RWPE2 (cell line): ENCODE measurements around the gene TMEM120A.
"Not testable (repeated sequence)": the region's sequence is repeated elsewhere in the genome, so short reads cannot be mapped to it uniquely, and the experiment has no call there.

Experiments
- ATAC-seq: fragments of 200-7000 bp; cut with Tn5 transposase; 3 replicates; pipeline ENCODE4 v1.9.1; 2021; ENCODE audit warnings: low read depth
- DNase-seq: peaks from one replicate; pipeline ENCODE4 v3.0.0-alpha.2; 2020; ENCODE audit warnings: low spot score
- H3K27ac ChIP-seq: fragments of 450-650 bp; 2 replicates; pipeline ENCODE4 v1.5.1; 2017; ENCODE audit warnings: mild to moderate bottlenecking; ENCODE audit not compliant: poor library complexity, severe bottlenecking
- H3K27me3 ChIP-seq: fragments of 250-450 bp; sonication (Bioruptor Pico); 2 replicates; pipeline ENCODE4 v1.5.1; 2021; ENCODE audit warnings: mild to moderate bottlenecking, moderate library complexity; ENCODE audit not compliant: insufficient read depth, poor library complexity, severe bottlenecking
- H3K36me3 ChIP-seq: fragments of 250-450 bp; sonication (Bioruptor Pico); 2 replicates; pipeline ENCODE4 v1.5.1; 2020; ENCODE audit warnings: low read depth, mild to moderate bottlenecking, moderate library complexity
- H3K4me1 ChIP-seq: fragments of 250-450 bp; sonication (Bioruptor Pico); 2 replicates; pipeline ENCODE4 v1.5.1; 2021; ENCODE audit warnings: mild to moderate bottlenecking, moderate library complexity; ENCODE audit not compliant: insufficient read depth, poor library complexity, severe bottlenecking
- H3K4me3 ChIP-seq: fragments of 250-450 bp; sonication (Bioruptor Pico); 2 replicates; pipeline ENCODE4 v1.5.1; 2021; ENCODE audit warnings: mild to moderate bottlenecking, moderate library complexity; ENCODE audit not compliant: severe bottlenecking
- H3K9me3 ChIP-seq: fragments of 250-450 bp; sonication (Bioruptor Pico); 2 replicates; pipeline ENCODE4 v1.5.1; 2021; ENCODE audit warnings: mild to moderate bottlenecking, moderate library complexity; ENCODE audit not compliant: severe bottlenecking
- TF ChIP-seq, protein P1 (sequence below): fragments of 450-650 bp; IDR thresholded peaks from one replicate; pipeline ENCODE4 v1.5.1; 2017; ENCODE audit warnings: mild to moderate bottlenecking, moderate library complexity; ENCODE audit not compliant: poor library complexity, severe bottlenecking

The TMEM120A gene

DNA sequence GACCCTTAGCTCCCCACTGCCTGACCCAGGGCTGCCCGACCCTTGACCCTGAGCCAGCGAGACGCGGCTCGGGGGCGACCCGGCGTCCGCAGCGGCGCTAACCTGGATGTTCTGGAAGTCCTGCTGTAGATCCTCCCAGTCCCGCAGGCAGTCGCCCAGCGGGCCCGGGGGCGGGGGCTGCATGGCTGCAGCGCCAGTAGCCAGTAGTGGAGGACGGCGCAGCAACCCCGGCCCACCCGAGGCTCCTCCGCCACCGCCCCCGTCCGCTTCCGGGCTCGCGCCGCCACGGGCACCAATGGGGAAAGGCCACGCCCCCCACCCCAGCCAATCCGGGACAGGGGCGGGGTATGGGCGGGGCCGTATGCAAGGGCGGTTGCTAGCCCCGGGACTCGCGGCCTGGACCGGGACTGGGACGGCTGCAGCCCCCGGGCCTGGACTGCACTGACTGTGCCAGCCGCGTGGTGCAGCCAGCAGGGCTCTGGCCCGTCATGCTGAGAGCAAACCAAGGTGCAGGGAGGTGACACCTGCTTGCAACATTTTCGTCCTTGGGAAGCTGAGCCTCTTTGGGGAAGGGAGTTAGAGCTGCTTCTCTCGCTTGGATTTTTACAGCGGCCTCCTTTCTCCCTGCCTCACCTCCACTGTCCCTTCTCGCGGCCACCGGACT lies at the start of gene TMEM120A:
Gene TMEM120A (minus strand): TSS at position 208 of the 664 bp plus-strand sequence. CDS start 25 bp downstream, at position 183.
- Histone ChIP-seq H3K27ac (peak within 1 kb of the TSS; percentile 20), H3K9me3 (no peaks in the 10 kb centered on the region), H3K4me1 (no peaks in the 10 kb centered on the region), H3K4me3 (peak within 1 kb of the TSS; percentile 65), H3K36me3 (peaks cover 10% of the 10 kb centered on the region; the same call in 1 of the 2 replicates), H3K27me3 (no peaks in the 10 kb centered on the region)
- DNase-seq (peak; percentile 95), ATAC-seq (peak; percentile 93)
- TF ChIP-seq, protein P1, sequence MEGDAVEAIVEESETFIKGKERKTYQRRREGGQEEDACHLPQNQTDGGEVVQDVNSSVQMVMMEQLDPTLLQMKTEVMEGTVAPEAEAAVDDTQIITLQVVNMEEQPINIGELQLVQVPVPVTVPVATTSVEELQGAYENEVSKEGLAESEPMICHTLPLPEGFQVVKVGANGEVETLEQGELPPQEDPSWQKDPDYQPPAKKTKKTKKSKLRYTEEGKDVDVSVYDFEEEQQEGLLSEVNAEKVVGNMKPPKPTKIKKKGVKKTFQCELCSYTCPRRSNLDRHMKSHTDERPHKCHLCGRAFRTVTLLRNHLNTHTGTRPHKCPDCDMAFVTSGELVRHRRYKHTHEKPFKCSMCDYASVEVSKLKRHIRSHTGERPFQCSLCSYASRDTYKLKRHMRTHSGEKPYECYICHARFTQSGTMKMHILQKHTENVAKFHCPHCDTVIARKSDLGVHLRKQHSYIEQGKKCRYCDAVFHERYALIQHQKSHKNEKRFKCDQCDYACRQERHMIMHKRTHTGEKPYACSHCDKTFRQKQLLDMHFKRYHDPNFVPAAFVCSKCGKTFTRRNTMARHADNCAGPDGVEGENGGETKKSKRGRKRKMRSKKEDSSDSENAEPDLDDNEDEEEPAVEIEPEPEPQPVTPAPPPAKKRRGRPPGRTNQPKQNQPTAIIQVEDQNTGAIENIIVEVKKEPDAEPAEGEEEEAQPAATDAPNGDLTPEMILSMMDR = peak; percentile 11

DNA sequence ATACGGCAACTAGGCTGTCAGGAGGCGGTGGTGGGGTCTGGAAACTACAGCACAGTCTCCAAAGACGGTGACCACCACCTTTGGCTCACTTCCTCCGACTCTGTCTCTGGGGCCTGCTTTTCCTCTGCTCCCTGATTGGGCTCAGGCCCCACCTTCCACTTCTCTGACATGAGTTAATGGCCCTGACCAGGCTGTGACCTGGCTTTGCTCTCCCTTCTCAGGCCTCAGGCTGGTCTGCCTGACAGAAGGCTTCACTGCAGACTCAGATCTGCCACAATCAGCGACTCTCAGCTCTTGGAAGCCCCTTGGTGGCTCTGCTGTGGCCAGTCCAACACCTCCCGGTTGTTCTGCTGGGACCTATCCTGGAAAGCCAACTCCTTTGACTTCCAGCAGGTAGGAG lies 45.7 kb upstream of the TMEM120A start:
- no peak overlapping the region for H3K27ac ChIP-seq
- H3K4me3 ChIP-seq = no peak overlapping the region
- H3K36me3 ChIP-seq = no peaks in the 10 kb centered on the region
- no peak for ATAC-seq
- no peaks in the 10 kb centered on the region for H3K27me3 ChIP-seq
- H3K4me1 ChIP-seq = no peaks in the 10 kb centered on the region
- DNase-seq = no peak
- TF ChIP-seq, protein P1 = no peak
- no peaks in the 10 kb centered on the region for H3K9me3 ChIP-seq

DNA sequence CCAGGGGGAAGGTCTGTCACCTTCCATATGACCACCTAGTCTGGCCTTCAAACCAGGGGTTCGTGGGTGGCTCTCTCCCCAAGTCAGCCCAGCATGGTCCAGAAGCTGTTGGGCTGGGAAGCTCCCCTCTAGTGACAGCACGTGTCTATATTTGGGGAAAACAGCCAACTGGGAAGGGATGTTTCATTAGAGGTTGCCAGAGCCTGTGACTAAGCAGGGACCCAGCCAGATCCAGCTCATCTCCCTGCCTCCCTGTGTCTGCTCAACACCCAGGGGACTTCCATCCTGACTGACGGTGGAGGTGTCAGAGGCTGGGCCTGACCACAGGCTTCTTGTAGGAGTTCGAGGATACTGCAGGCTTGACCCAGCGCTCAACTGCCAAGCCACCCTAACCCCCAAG lies 42.9 kb upstream of the TMEM120A start:
- ATAC-seq (peak; percentile 49; the same call in 2 of the 3 replicates), DNase-seq (no peak)
- Histone ChIP-seq H3K36me3 (no peaks in the 10 kb centered on the region), H3K4me3 (no peak overlapping the region), H3K27ac (no peak overlapping the region), H3K27me3 (no peaks in the 10 kb centered on the region), H3K9me3 (no peaks in the 10 kb centered on the region), H3K4me1 (no peaks in the 10 kb centered on the region)
- TF ChIP-seq, protein P1 = no peak

- Histone ChIP-seq H3K36me3 (0 out of 2 replicates have a peak, but pooled peaks cover 5% of the 10 kb centered on the region), H3K27ac (no peak overlapping the region), H3K27me3 (no peaks in the 10 kb centered on the region), H3K9me3 (no peaks in the 10 kb centered on the region), H3K4me1 (no peaks in the 10 kb centered on the region), H3K4me3 (no peak overlapping the region)
- DNase-seq (no peak), ATAC-seq (no peak)
- TF ChIP-seq, protein P1 = no peak
Observed at GRCh38 chr7:76031964-76032363, 37.6 kb upstream of the TMEM120A start.

DNA sequence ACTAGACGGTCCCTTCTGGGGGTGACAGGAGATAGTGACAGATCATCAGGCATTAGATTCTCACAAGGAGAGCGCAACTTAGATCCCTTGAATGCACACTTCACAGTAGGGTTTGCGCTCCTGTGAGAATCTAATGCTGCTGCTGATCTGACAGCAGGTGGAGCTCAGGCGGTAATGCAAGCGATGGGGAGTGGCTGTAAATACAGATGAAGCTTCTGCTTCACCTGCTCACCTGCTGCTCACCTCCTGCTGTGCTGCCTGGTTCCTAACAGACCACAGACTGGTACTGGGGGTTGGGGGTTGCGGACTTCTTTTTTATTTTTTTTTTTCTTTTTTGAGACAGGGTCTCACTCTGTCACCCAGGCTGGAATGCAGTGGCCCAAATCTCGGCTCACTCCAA lies 35.3 kb upstream of the TMEM120A start:
- not testable (repeated sequence) for H3K4me1 ChIP-seq, H3K27ac ChIP-seq, ATAC-seq, H3K27me3 ChIP-seq, H3K9me3 ChIP-seq, DNase-seq, H3K36me3 ChIP-seq, H3K4me3 ChIP-seq
